HepG2 (cell line): ENCODE measurements around the gene LRRC27. TPM values are rescaled to one million over a fixed set of nuclear protein-coding genes. Genes with fewer than 3 reads are reported as not detected.

ENCODE experiments used
- ARID4A ChIP-seq: sonication (generic); formaldehyde crosslinking; IDR thresholded peaks from 2 replicates; pipeline ENCODE4 v1.5.0; 2020; ENCODE audit warnings: mild to moderate bottlenecking, missing genetic modification reagents, borderline replicate concordance
- HNF4A ChIP-seq: sonication (generic); formaldehyde crosslinking; IDR thresholded peaks from 2 replicates; pipeline ENCODE4 v1.4.0; 2020; ENCODE audit warnings: missing genetic modification reagents
- MLX ChIP-seq: IDR thresholded peaks from 2 replicates; pipeline ENCODE4 v1.6.1; 2016
- PCBP2 ChIP-seq: fragments of 200-400 bp; formaldehyde crosslinking; optimal IDR thresholded peaks from 2 replicates; pipeline ENCODE3; 2018; ENCODE audit warnings: low read length, low read depth; ENCODE audit not compliant: poor library complexity, severe bottlenecking
- TFDP1 ChIP-seq: IDR thresholded peaks from 2 replicates; pipeline ENCODE4 v1.6.1; 2016; ENCODE audit warnings: missing compliant biosample characterization, missing genetic modification reagents, borderline replicate concordance
- THRA ChIP-seq: sonication (generic); formaldehyde crosslinking; IDR thresholded peaks from 2 replicates; pipeline ENCODE4 v1.4.0; 2020; ENCODE audit warnings: missing genetic modification reagents, borderline replicate concordance
- ZKSCAN1 ChIP-seq: fragments of 150-350 bp; IDR thresholded peaks from 2 replicates; pipeline ENCODE4 v1.6.1; 2014; ENCODE audit warnings: low read length
- ZNF142 ChIP-seq: sonication (generic); formaldehyde crosslinking; IDR thresholded peaks from 2 replicates; pipeline ENCODE4 v1.4.0; 2020; ENCODE audit warnings: missing genetic modification reagents
- ZNF260 ChIP-seq: sonication (generic); formaldehyde crosslinking; IDR thresholded peaks from 2 replicates; pipeline ENCODE4 v1.4.0; 2020; ENCODE audit warnings: missing genetic modification reagents, low read depth, mild to moderate bottlenecking, borderline replicate concordance
- ZNF552 ChIP-seq: sonication (generic); formaldehyde crosslinking; IDR thresholded peaks from 2 replicates; pipeline ENCODE4 v1.9.0; 2022; ENCODE audit warnings: missing genetic modification reagents, mild to moderate bottlenecking, borderline replicate concordance
- ZNF850 ChIP-seq: sonication (generic); formaldehyde crosslinking; conservative IDR thresholded peaks from 2 replicates; pipeline ENCODE4 v1.9.0; 2021; ENCODE audit warnings: mild to moderate bottlenecking, missing genetic modification reagents
- polyA plus RNA-seq, 8 experiments: library from polyadenylated mRNA; depleted of rRNA in 3 of 8; stranded (reverse) in 7 of 8; unstranded in 1 of 8; fragments of >200 nt; fragmentation: Illumina TruSeq in 4 of 8; extraction: Trizol in 4 of 8; gene quantifications; 2 replicates each; pipeline versions ENCODE4 v1.2.1 to v1.2.3, GENCODE V29; 2011 to 2016; ENCODE audit warnings: low read depth in 4 of 8, missing spikeins in 1 of 8, mixed read lengths in 1 of 8; ENCODE audit not compliant: insufficient read depth in 1 of 8
- total RNA-seq, 5 experiments: library from RNA; depleted of rRNA; stranded (reverse); fragments of >200 nt; fragmentation: Illumina TruSeq; extraction: Trizol; gene quantifications; 2 replicates each; pipeline ENCODE4 v1.2.3, GENCODE V29; 2016; ENCODE audit warnings: low read depth in 1 of 5

LRRC27 gene
- total and polyA plus RNA-seq, 2 of the 13 experiments (the other 11 are each of a cell fraction or from before 2014, with no cell fraction given): 4.2 to 4.6 TPM

GRCh38 chr10:132357286-132358058 lies 25.5 kb downstream of the LRRC27 start (continued):
- TF ChIP-seq TFDP1: no peak
- no peak for TF ChIP-seq ZNF850 (CRISPR knock-in tag)
- no peak for TF ChIP-seq THRA (CRISPR knock-in tag)
- no peak for TF ChIP-seq ZNF260 (CRISPR knock-in tag)
- TF ChIP-seq ARID4A (CRISPR knock-in tag): no peak
- no peak for TF ChIP-seq PCBP2
- no peak for TF ChIP-seq MLX
- TF ChIP-seq HNF4A (CRISPR knock-in tag): no peak
- TF ChIP-seq ZKSCAN1: no peak
- no peak for TF ChIP-seq ZNF552 (CRISPR knock-in tag)
- TF ChIP-seq ZNF142 (CRISPR knock-in tag): no peak
